Activated naive CD8-positive, alpha-beta T cell treated with anti-CD3 and anti-CD28 coated beads, Interleukin-2, amount 10 ng/mL, durations not matched to agents 7 days and 5 days (primary cell): ENCODE results near the gene KLHL30. TPM values are rescaled to one million over a fixed set of nuclear protein-coding genes. Genes with fewer than 3 reads are reported as not detected.
A peak's percentile ranks its signal among the peaks of the same experiment; 100 is the strongest.

Experiments
- ATAC-seq: fragments of 150-1000 bp; cut with Tn5 transposase; one replicate; pipeline ENCODE4 v1.10.0; 2021; ENCODE audit warnings: low read depth, moderate library complexity
- POLR2A ChIA-PET: fragments of 350-600 bp; sonication (Branson Sonifier 250); formaldehyde crosslinking; loops from one replicate; lab custom pipeline; 2021; ENCODE audit warnings: antibody characterized with exemption; lab: Charles Lee
- DNase-seq: peaks from one replicate; pipeline ENCODE4 v3.0.0; 2021
- H3K27ac Mint-ChIP-seq: one replicate; pipeline ENCODE4 v1.8.0; 2022; ENCODE audit warnings: mild to moderate bottlenecking, mixed read lengths
- H3K27me3 Mint-ChIP-seq: one replicate; pipeline ENCODE4 v1.8.0; 2022; ENCODE audit warnings: mild to moderate bottlenecking, moderate library complexity, mixed read lengths
- H3K36me3 Mint-ChIP-seq: one replicate; pipeline ENCODE4 v1.8.0; 2021; ENCODE audit warnings: mild to moderate bottlenecking, mixed read lengths
- H3K4me1 Mint-ChIP-seq: one replicate; pipeline ENCODE4 v1.8.0; 2021; ENCODE audit warnings: mixed read lengths
- H3K4me3 Mint-ChIP-seq: one replicate; pipeline ENCODE4 v1.8.0; 2022; ENCODE audit warnings: mild to moderate bottlenecking, moderate library complexity, mixed read lengths
- H3K9me3 Mint-ChIP-seq: one replicate; pipeline ENCODE4 v1.8.0; 2021; ENCODE audit warnings: mixed read lengths
- total RNA-seq, 2 experiments: library from RNA; stranded (reverse); gene quantifications; one replicate each; pipeline ENCODE4 v1.2.3, GENCODE V29; 2021

Gene KLHL30
- total RNA-seq, 2 experiments from 2014 or later, result not detected

DNA sequence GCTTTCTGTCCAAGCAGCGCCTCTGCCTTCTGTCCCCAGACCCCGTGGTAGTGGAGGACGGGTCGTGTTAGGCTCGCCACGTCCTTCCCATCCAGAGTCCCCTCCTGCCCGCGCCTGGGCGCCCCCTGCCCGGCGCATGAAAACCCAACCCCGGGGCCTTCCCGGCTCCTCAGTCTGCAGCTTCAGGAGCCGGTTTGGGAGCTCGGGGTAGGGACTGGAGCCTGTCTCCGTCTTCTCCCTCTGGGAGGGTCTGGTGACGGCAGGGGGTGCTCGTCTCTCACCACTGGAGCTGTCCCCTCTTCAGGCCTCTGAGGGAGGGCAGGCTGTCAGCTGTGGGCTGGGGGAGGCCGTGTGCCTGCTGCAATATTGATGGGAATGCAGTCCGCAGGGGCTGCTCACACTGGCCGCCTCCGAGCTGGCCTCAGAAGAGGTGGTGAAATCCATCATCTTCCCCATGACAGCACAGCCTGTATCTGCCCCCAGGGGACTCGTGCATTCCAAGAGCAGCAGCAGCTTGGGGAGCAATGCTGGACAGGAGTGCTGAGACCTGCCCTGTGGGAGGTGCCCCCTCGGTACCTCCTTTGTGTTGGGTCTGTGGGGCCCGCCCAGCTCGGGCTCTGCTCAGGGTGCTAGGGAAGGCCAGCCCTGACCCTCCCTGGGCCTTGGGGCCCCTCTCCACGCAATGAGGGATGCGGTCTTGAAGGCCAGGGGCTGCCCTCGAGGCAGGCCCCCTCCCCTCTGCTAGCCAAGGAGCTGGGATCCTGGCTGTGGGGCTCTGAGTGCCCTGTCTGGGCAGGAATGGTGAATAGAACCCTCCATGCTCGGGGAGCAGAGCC, 17.8 kb upstream of the KLHL30 start:
- Mint-ChIP-seq H3K9me3 (no peaks in the 10 kb centered on the region), H3K27me3 (peaks cover 9% of the 10 kb centered on the region), H3K4me3 (no peak overlapping the region), H3K4me1 (peaks cover 2% of the 10 kb centered on the region), H3K27ac (no peak overlapping the region), H3K36me3 (peaks cover 1% of the 10 kb centered on the region)
- POLR2A ChIA-PET, result no interaction called here
- DNase-seq, result no peak
- ATAC-seq, result no peak

- Mint-ChIP-seq H3K4me1 (peaks cover 2% of the 10 kb centered on the region), H3K36me3 (peaks cover 1% of the 10 kb centered on the region), H3K9me3 (no peaks in the 10 kb centered on the region), H3K27ac (no peak overlapping the region), H3K4me3 (no peak overlapping the region), H3K27me3 (peaks cover 9% of the 10 kb centered on the region)
- POLR2A ChIA-PET, result no interaction called here
- no peak for ATAC-seq
- no peak for DNase-seq
These were observed 16.8 kb upstream of the KLHL30 start for GRCh38 chr2:238121511-238122286.

- ATAC-seq (no peak), DNase-seq (no peak)
- H3K4me3 Mint-ChIP-seq, result no peak overlapping the region
- peaks cover 6% of the 10 kb centered on the region for H3K27me3 Mint-ChIP-seq
- no peak overlapping the region for H3K27ac Mint-ChIP-seq
- peaks cover 1% of the 10 kb centered on the region for H3K36me3 Mint-ChIP-seq
- POLR2A ChIA-PET, result no interaction called here
- H3K4me1 Mint-ChIP-seq, result peaks cover 2% of the 10 kb centered on the region
- H3K9me3 Mint-ChIP-seq, result no peaks in the 10 kb centered on the region
These were observed 15.9 kb upstream of the KLHL30 start for GRCh38 chr2:238122287-238123217.

- POLR2A ChIA-PET, result no interaction called here
- no peak for ATAC-seq
These were observed 15.1 kb upstream of the KLHL30 start for GRCh38 chr2:238123218-238123971.

GRCh38 chr2:238123991-238124470, 14.4 kb upstream of the KLHL30 start:
- Mint-ChIP-seq H3K27me3 (peaks cover 3% of the 10 kb centered on the region), H3K4me1 (peaks cover 2% of the 10 kb centered on the region), H3K27ac (no peak overlapping the region), H3K9me3 (no peaks in the 10 kb centered on the region), H3K4me3 (no peak overlapping the region), H3K36me3 (no peaks in the 10 kb centered on the region)
- DNase-seq (no peak), ATAC-seq (no peak)
- POLR2A ChIA-PET, result no interaction called here

More at GRCh38 chr2:238123218-238123971, 15.1 kb upstream of the KLHL30 start:
- DNase-seq, result no peak
- H3K4me3 Mint-ChIP-seq, result no peak overlapping the region
- H3K9me3 Mint-ChIP-seq, result no peaks in the 10 kb centered on the region
- no peak overlapping the region for H3K27ac Mint-ChIP-seq
- H3K36me3 Mint-ChIP-seq, result no peaks in the 10 kb centered on the region
- H3K27me3 Mint-ChIP-seq, result peaks cover 5% of the 10 kb centered on the region
- peaks cover 2% of the 10 kb centered on the region for H3K4me1 Mint-ChIP-seq

DNA sequence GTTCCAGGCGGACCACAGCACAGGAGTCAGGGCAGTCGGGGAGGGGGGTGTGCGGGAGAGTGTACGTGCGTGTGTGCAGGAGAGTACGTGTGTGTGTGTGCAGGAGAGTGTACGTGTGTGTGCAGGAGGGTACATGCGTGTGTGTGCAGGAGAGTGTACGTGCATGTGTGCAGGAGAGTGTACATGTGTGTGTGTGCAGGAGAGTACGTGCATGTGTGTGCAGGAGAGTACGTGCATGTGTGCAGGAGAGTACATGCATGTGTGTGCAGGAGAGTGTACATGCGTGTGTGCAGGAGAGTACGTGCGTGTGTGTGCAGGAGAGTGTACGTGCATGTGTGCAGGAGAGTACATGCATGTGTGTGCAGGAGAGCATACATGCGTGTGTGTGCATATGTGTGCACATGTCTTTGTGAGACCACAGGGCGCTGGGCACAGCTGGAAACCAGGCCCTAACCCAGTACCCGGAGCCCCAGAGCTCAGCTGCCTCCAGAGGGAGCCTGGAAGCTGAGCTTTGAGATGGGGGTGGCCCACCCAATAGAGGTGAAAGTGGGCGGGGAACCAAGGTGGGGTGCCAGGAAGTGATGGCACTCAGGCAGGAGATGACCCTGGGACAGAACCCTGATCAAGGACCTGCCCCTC, 13.9 kb upstream of the KLHL30 start:
- H3K4me1 Mint-ChIP-seq, result peaks cover 2% of the 10 kb centered on the region
- no peaks in the 10 kb centered on the region for H3K36me3 Mint-ChIP-seq
- POLR2A ChIA-PET, result no interaction called here
- no peak for DNase-seq
- no peak overlapping the region for H3K4me3 Mint-ChIP-seq
- H3K9me3 Mint-ChIP-seq, result no peaks in the 10 kb centered on the region
- peaks cover 3% of the 10 kb centered on the region for H3K27me3 Mint-ChIP-seq
- no peak for ATAC-seq
- H3K27ac Mint-ChIP-seq, result no peak overlapping the region

- POLR2A ChIA-PET, result no interaction called here
- DNase-seq (no peak), ATAC-seq (no peak)
- Mint-ChIP-seq H3K4me1 (peaks cover 2% of the 10 kb centered on the region), H3K27ac (no peak overlapping the region), H3K9me3 (no peaks in the 10 kb centered on the region), H3K36me3 (no peaks in the 10 kb centered on the region), H3K27me3 (peaks cover 3% of the 10 kb centered on the region), H3K4me3 (no peak overlapping the region)
These were observed 13.2 kb upstream of the KLHL30 start for GRCh38 chr2:238125127-238125885.

DNA sequence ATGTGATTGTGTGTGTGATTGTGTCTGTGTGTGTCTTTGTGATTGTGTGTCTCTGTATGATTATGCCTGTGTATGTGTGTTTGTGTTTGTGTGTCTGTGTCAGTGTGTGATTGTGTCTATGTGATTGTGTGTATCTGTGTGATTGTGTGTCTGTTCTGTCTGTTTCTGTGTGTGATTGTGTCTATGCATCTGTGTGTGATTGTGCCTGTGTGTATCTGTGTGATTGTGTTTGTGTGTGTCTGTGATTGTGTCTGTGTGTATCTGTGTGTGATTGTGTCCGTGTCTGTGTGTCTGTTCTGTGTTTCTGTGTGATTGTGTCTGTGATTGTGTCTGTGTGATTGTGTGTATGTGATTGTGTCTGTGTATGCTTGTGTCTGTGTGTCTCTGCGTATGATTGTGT, 12.1 kb upstream of the KLHL30 start:
- no peaks in the 10 kb centered on the region for H3K36me3 Mint-ChIP-seq
- H3K27ac Mint-ChIP-seq, result no peak overlapping the region
- H3K9me3 Mint-ChIP-seq, result no peaks in the 10 kb centered on the region
- H3K4me3 Mint-ChIP-seq, result no peak overlapping the region
- DNase-seq (no peak), ATAC-seq (no peak)
- peaks cover 2% of the 10 kb centered on the region for H3K4me1 Mint-ChIP-seq
- H3K27me3 Mint-ChIP-seq, result peaks cover 3% of the 10 kb centered on the region
- POLR2A ChIA-PET, result no interaction called here

- H3K4me3 Mint-ChIP-seq, result no peak overlapping the region
- POLR2A ChIA-PET, result interaction anchor here (0.6 kb wide), 1 partner anchor 51 kb away, joined by 4 read pairs; no protein-coding TSS in a partner anchor
These were observed 11.7 kb upstream of the KLHL30 start for GRCh38 chr2:238126775-238127164.

DNA sequence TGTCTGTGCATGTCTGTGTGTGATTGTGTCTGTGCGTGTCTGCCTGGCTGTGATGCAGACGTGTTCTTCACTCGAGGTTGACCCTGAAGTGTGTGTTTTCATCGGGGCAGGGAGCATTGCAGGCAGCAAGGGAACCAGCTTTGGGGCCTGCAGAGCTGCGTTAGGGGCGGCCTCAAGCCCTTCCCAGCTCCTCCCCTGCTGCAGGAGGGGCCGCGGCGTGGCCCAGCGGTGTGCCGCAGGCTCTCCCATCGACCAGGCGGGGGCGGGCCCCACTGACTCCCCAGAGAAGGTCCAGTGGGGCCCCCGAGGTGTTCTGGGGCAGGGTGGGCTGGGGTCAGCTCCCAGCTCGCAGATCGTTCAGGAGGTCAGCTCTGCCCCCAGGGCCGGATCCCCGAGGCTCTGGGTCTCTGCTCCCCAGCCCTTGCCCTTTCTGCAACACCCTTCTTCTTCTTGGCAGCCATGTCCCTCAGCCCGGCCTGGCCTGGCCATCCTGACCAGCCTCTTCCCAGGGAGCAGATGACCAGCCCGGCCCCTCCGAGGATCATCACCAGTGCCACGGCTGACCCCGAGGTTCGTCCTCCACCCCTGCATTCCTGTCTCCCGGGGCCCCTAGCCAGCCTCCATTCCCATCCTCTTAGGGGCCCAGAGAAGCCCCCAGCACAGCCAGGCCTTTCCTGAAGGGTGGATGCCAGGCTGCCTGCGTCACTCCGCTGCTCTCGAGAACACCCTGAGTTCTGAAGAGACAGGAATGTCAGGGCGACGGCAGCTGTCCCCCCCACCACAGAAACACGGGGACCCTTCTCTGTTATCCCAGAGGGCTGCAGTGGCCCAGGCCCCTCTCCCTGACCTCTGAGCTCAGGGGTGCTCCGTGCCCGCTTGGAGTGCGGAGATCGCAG, 11.1 kb upstream of the KLHL30 start:
- peaks cover 2% of the 10 kb centered on the region for H3K4me1 Mint-ChIP-seq
- POLR2A ChIA-PET, result interaction anchor here (0.6 kb wide), 1 partner anchor 52 kb away, joined by 4 read pairs; no protein-coding TSS in a partner anchor
- ATAC-seq, result peak; percentile 77

More at GRCh38 chr2:238126775-238127164, 11.7 kb upstream of the KLHL30 start:
- Mint-ChIP-seq H3K27ac (no peak overlapping the region), H3K9me3 (no peaks in the 10 kb centered on the region), H3K36me3 (no peaks in the 10 kb centered on the region), H3K27me3 (peaks cover 3% of the 10 kb centered on the region), H3K4me1 (peaks cover 2% of the 10 kb centered on the region)
- no peak for ATAC-seq
- DNase-seq, result no peak

DNA sequence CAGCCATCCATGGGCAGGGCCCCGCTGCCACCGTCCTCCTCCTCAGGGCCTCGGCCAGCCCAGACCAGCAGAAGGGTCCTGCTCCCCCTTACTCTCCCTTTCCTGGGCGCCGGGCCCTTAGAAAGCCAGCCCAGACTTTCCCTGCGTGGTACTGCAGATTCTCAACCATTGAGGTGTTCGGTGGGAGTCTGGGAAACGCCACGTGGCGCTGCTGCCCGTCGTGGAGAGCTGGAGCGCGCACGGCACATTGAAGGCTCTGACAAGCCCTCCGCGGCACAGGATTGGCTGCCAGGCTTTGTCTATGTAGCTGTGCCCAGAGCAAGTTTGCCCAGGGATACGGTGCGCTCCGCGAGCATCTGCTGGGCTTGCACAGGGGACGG, 10.4 kb upstream of the KLHL30 start:
- POLR2A ChIA-PET, result no interaction called here
- Mint-ChIP-seq H3K27me3 (peaks cover 3% of the 10 kb centered on the region), H3K27ac (no peak overlapping the region), H3K36me3 (no peaks in the 10 kb centered on the region), H3K4me1 (peaks cover 2% of the 10 kb centered on the region), H3K9me3 (no peaks in the 10 kb centered on the region), H3K4me3 (no peak overlapping the region)
- no peak for DNase-seq
- ATAC-seq, result no peak

More for the DNA sequence above, 11.1 kb upstream of the KLHL30 start:
- no peak overlapping the region for H3K4me3 Mint-ChIP-seq
- H3K36me3 Mint-ChIP-seq, result no peaks in the 10 kb centered on the region
- H3K9me3 Mint-ChIP-seq, result no peaks in the 10 kb centered on the region
- peaks cover 3% of the 10 kb centered on the region for H3K27me3 Mint-ChIP-seq
- DNase-seq, result peak; percentile 51
- no peak overlapping the region for H3K27ac Mint-ChIP-seq
